ENCODE measurements around the gene CAMK2A. TPM values are rescaled to one million over a fixed set of nuclear protein-coding genes. Genes with fewer than 3 reads are reported as not detected.
"Not testable (repeated sequence)": the region's sequence is repeated elsewhere in the genome, so short reads cannot be mapped to it uniquely, and the experiment has no call there.

The CAMK2A gene
- total RNA-seq, 2 experiments from 2014 or later, result not detected

DNA sequence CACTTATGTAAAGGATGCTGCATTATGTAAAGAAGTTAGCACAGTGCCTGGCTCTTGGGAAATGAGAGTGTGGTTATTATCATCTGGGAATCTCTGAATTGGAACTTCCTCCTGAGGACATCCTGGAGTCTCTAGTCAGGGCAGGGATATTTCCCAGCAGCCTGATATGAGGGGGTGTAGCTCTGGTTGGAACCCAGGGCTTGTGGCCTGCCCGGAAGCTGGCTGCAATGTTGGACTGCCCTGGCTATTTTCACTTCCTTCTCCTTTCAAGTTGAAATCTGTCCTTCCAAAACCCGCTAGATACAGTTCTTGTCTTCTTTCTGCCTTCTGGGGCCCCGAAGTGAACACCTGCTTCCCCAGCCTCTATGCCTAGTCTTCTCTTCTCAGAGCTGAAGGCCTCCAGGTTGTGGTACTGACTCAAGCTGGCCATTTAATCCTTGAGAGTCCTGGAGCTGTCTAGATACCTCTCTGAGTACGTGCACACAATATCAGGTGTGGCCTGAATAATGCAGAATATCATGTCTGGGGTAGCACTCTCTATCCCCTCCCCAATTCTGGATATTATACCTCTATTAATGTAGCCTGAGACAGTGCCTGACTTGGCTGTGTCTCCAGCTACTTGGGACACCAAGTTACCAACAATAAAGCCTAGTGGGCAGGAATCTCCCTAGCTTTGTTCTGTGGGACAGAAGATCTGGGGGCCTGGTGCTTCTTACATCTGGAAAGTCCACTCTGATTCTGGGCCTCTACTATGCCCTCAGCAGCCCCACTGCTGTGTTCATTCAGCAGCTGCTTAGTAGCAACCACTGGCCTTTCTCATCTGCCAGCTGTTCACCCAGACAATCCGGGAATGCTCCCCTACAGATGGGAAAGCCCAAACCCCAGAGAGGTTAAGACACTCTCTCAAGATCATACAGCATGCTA lies 54.7 kb downstream of the CAMK2A start:
- H3K27me3 Mint-ChIP-seq, result no peaks in the 10 kb centered on the region
- no peaks in the 10 kb centered on the region for H3K36me3 Mint-ChIP-seq (ENCODE audit: low read depth)
- no peak overlapping the region for H3K4me3 Mint-ChIP-seq
- H3K27ac Mint-ChIP-seq, result no peak overlapping the region
- ChIA-PET POLR2A (no interaction called here), CTCF (interaction anchor here (1.3 kb wide), 1 partner anchor 116 kb away, joined by 5 read pairs; no protein-coding TSS in a partner anchor)
- ATAC-seq (no peak), DNase-seq (no peak)
- intact Hi-C loops (cut with micrococcal nuclease), result no loop called here
- H3K4me1 Mint-ChIP-seq (ENCODE audit: low read depth), result no peaks in the 10 kb centered on the region
- TF ChIP-seq, protein P1, sequence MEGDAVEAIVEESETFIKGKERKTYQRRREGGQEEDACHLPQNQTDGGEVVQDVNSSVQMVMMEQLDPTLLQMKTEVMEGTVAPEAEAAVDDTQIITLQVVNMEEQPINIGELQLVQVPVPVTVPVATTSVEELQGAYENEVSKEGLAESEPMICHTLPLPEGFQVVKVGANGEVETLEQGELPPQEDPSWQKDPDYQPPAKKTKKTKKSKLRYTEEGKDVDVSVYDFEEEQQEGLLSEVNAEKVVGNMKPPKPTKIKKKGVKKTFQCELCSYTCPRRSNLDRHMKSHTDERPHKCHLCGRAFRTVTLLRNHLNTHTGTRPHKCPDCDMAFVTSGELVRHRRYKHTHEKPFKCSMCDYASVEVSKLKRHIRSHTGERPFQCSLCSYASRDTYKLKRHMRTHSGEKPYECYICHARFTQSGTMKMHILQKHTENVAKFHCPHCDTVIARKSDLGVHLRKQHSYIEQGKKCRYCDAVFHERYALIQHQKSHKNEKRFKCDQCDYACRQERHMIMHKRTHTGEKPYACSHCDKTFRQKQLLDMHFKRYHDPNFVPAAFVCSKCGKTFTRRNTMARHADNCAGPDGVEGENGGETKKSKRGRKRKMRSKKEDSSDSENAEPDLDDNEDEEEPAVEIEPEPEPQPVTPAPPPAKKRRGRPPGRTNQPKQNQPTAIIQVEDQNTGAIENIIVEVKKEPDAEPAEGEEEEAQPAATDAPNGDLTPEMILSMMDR (IDR thresholded peaks at IDR 0.05), result no peak
- no peaks in the 10 kb centered on the region for H3K9me3 Mint-ChIP-seq

DNA sequence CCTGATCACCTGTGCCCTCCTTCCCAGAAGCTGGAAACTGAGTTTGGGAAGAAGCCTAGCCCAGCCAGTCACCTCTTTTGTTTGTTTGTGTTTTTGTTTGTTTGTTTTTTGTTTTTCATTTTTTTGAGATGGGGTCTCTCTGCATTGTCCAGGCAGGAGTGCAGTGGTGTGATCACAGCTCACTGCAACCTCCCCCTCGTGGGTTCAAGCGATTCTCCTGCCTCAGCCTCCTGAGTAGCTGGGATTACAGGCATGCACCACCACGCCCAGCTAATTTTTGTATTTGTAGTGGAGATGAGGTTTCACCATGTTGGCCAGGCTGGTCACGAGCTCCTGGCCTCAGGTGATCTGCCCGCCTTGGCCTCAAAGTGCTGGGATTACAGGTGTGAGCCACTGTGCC lies 55.9 kb downstream of the CAMK2A start:
- ATAC-seq; H3K27me3 Mint-ChIP-seq; DNase-seq; CTCF ChIA-PET; H3K27ac Mint-ChIP-seq; H3K36me3 Mint-ChIP-seq (ENCODE audit: low read depth); H3K9me3 Mint-ChIP-seq; H3K4me3 Mint-ChIP-seq; intact Hi-C loops (cut with micrococcal nuclease); H3K4me1 Mint-ChIP-seq (ENCODE audit: low read depth): not testable (repeated sequence)
- POLR2A ChIA-PET, result interaction anchor here (0.6 kb wide), 1 partner anchor 148 kb away, joined by 3 read pairs; no protein-coding TSS in a partner anchor

DNA sequence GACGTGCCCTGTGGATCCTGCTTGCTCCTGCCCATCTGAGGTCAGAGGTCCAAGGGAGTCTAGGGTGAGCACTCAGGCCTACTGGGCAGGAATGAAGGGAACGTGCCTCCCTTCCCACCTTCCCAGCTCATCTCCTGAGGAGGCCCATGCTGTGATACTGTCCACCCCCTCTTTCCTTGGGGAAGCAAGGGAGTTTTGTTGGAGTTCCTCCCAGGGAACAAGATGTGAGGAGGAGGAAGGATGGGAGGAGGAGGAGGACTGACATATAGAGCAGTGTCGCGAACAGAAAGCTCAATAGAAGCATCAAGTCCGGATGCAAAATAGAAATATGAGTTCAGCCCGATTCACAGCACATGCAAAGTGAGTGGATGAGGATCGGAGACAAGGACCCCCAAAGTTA lies 58.7 kb downstream of the CAMK2A start:
- ChIA-PET CTCF (interaction anchor here (1.4 kb wide), 1 partner anchor 109 kb away, joined by 3 read pairs; no protein-coding TSS in a partner anchor), POLR2A (no interaction called here)
- H3K9me3 Mint-ChIP-seq, result no peaks in the 10 kb centered on the region
- H3K27ac Mint-ChIP-seq, result no peak overlapping the region
- H3K27me3 Mint-ChIP-seq, result no peaks in the 10 kb centered on the region
- DNase-seq (no peak), ATAC-seq (no peak)
- intact Hi-C loops (cut with micrococcal nuclease), result no loop called here
- H3K4me3 Mint-ChIP-seq, result no peak overlapping the region
- TF ChIP-seq, protein P1 (IDR thresholded peaks at IDR 0.05), result no peak
- no peaks in the 10 kb centered on the region for H3K4me1 Mint-ChIP-seq (ENCODE audit: low read depth)
- no peaks in the 10 kb centered on the region for H3K36me3 Mint-ChIP-seq (ENCODE audit: low read depth)

DNA sequence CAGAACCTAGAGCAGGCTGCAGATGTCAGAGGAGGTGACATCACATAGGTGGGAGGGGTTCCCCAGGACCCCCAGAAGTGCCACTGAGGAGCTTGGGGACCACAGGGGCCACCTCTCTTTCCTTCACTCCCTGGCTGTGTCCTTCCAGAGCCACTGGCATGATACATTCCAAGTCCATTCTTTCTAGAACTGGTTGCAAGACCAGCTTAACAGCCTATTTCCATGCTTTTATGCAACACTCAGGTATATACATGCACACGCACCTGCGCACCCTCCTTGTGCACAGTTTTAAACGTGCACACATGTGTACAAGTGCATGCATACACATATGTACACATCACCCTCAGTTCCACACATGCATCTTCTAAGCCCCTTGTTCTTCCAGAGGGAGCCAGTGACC lies 60.0 kb downstream of the CAMK2A start:
- H3K27ac Mint-ChIP-seq, result no peak overlapping the region
- DNase-seq (no peak), ATAC-seq (no peak)
- TF ChIP-seq, protein P1 (IDR thresholded peaks at IDR 0.05), result no peak
- no peaks in the 10 kb centered on the region for H3K9me3 Mint-ChIP-seq
- H3K27me3 Mint-ChIP-seq, result no peaks in the 10 kb centered on the region
- H3K4me1 Mint-ChIP-seq (ENCODE audit: low read depth), result no peaks in the 10 kb centered on the region
- no peak overlapping the region for H3K4me3 Mint-ChIP-seq
- no peaks in the 10 kb centered on the region for H3K36me3 Mint-ChIP-seq (ENCODE audit: low read depth)
- POLR2A ChIA-PET, result no interaction called here
- intact Hi-C loops (cut with micrococcal nuclease), result no loop called here
- CTCF ChIA-PET, result interaction anchor here (1.4 kb wide), 1 partner anchor 107 kb away, joined by 3 read pairs; no protein-coding TSS in a partner anchor

DNA sequence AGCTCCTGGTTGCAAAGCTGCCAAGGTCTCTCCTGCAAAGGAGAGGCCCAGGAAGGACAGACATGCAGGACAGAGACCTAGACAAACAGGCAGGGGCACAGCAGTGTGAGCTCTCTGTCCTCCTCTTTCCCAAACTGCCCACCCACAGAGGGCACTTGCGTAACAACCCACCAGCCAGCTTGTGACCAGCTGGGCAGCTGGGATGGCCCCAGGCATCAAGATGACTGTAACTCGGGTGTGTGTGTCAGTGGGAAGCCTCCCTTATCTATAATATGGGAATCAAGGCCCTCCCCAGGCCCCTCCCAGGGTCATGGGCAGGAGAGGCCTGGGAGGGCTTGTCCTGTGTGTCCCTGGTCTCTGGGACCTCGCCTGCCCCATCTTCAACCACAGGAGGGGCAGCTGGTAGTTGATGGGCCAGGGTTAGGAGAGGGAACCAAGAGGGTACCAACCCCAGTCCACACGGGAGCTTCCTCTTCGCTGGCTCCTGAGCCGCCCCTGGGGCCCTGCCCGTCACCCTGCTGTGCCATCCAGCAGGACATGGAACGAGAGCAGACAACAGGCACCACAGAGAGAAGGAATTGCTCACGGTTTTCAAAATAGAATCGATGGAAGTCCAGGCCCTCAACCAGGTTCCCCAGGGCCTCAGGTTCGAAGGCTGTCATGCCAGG lies 61.8 kb downstream of the CAMK2A start:
- ATAC-seq, result no peak
- Mint-ChIP-seq H3K36me3 (ENCODE audit: low read depth) (no peaks in the 10 kb centered on the region), H3K9me3 (no peaks in the 10 kb centered on the region), H3K4me3 (no peak overlapping the region), H3K27ac (no peak overlapping the region), H3K27me3 (no peaks in the 10 kb centered on the region), H3K4me1 (ENCODE audit: low read depth) (no peaks in the 10 kb centered on the region)
- POLR2A ChIA-PET, result no interaction called here
- intact Hi-C loops (cut with micrococcal nuclease), result no loop called here
- DNase-seq, result no peak
- TF ChIP-seq, protein P1 (IDR thresholded peaks at IDR 0.05), result no peak
- CTCF ChIA-PET, result interaction anchor here (1.0 kb wide), 1 partner anchor 9 kb away, joined by 4 read pairs; no protein-coding TSS in a partner anchor
